Heart left ventricle (tissue), 16 donors: Measurements from ENCODE around the gene FPR1. TPM values are rescaled to one million over a fixed set of nuclear protein-coding genes. Genes with fewer than 3 reads are reported as not detected.
A peak's percentile ranks its signal among the peaks of the same experiment; 100 is the strongest.

Experiments
- ATAC-seq, 4 donors: fragments of 200-7000 bp; cut with Tn5 transposase; one replicate each; pipeline ENCODE4 v1.9.1; 2020 to 2022; ENCODE audit warnings: moderate library complexity in 4 of 4, mild to moderate bottlenecking in 3 of 4, moderate number of reproducible peaks in 1 of 4
- DNase-seq, 5 donors: peaks; one replicate each; pipeline ENCODE4 v3.0.0-alpha.2; 2020
- H3K27ac ChIP-seq, 12 donors: fragments of 200-600 bp; sonication (generic) in 4 of 12; one replicate each; pipeline versions ENCODE4 v1.5.0 to v1.8.0; 2016 to 2022; ENCODE audit warnings: mild to moderate bottlenecking in 2 of 12
- H3K27me3 ChIP-seq, 9 donors: fragments of 200-600 bp; sonication (generic) in 2 of 9; one replicate each; pipeline versions ENCODE4 v1.5.1 to v1.8.0; 2016 to 2022; ENCODE audit warnings: mild to moderate bottlenecking in 3 of 9
- H3K36me3 ChIP-seq, 9 donors: fragments of 200-600 bp; sonication (generic) in 2 of 9; one replicate each; pipeline versions ENCODE4 v1.5.0 to v1.8.0; 2018 to 2022; ENCODE audit warnings: mild to moderate bottlenecking in 2 of 9
- H3K4me1 ChIP-seq, 12 donors: fragments of 200-600 bp; sonication (generic) in 4 of 12; one replicate each; pipeline versions ENCODE4 v1.5.0 to v1.8.0; 2016 to 2022; ENCODE audit warnings: mild to moderate bottlenecking in 3 of 12
- H3K4me3 ChIP-seq, 12 donors: fragments of 200-600 bp; sonication (generic) in 4 of 12; one replicate each; pipeline versions ENCODE4 v1.5.0 to v1.8.0; 2017 to 2022; ENCODE audit warnings: mild to moderate bottlenecking in 9 of 12, moderate library complexity in 4 of 12
- H3K9me3 ChIP-seq, 12 donors: fragments of 200-600 bp; sonication (generic) in 4 of 12; one replicate each; pipeline versions ENCODE4 v1.5.0 to v1.8.0; 2016 to 2022; ENCODE audit warnings: mild to moderate bottlenecking in 1 of 12
- CTCF ChIP-seq, 12 donors: fragments of 200-600 bp; sonication (generic) in 4 of 12; IDR thresholded peaks; one replicate each; pipeline versions ENCODE4 v1.5.0 to v1.8.0; 2018 to 2022; ENCODE audit warnings: antibody characterized with exemption in 12 of 12, mild to moderate bottlenecking in 5 of 12
- POLR2A ChIP-seq, 2 donors: fragments of 450-650 bp; IDR thresholded peaks; one replicate each; pipeline ENCODE4 v1.6.1; 2017; ENCODE audit warnings: antibody characterized with exemption in 2 of 2, mild to moderate bottlenecking in 2 of 2, moderate library complexity in 2 of 2
- WGBS, 4 donors: extraction: QIAGEN DNeasy Blood & Tissue Kit in 2 of 4; methylation state at CpG; one replicate each; pipeline versions ENCODE4 v1.1.5 to v1.1.7; 2013 to 2018; 5-methylcytosine and 5-hydroxymethylcytosine counted together
- intact Hi-C, 10 donors: fragments of 100-400 bp; cut with DNase I; formaldehyde crosslinking; loops; one replicate each; pipeline versions ENCODE4 v1.11.1 to v1.14.2; 2022
- polyA plus RNA-seq, 2 donors: library from polyadenylated mRNA; stranded (reverse); fragments of 200-250 nt; gene quantifications; one replicate each; pipeline ENCODE4 v1.2.3, GENCODE V29; 2013
- total RNA-seq, 9 donors: library from RNA; depleted of rRNA in 2 of 9; stranded (reverse); fragments of >200 nt in 2 of 9; fragmentation: NEBNext Ultra II Directional in 3 of 9; extraction: Animal tissue kit (Norgen Biotek cat#: 25700) in 3 of 9; gene quantifications; one replicate each; pipeline versions ENCODE4 v1.1.0 to v1.2.4, GENCODE V29; 2016 to 2023
- donor health status: ischemic (EF 13 %, LVEDD 7.1; RV severe dilation, severe dysfunction).
- donor health status: healthy with polysubstance abuse.
- donor health status: DM: no; HTN: yes; CAD: no.
- donor health status: DM: no; HTN: no; CAD: no.
- donor health status: ischemic (EF 25% LVEDD 6.9; RV normal size, moderate dysfunction).
- donor health status: ischemic (EF 25% LVEDD 5.7; RV mildly dilated, moderate dysfunction).
- donor health status: healthy.
- donor health status: DM: yes; HTN: yes; CAD: no.
- donor health status: ischemic (EF 35%, LVEDD 5.7; RV mildly dilated, moderate dysfunction).
- donor health status: nonischemic (EF 11% LVEDD 7.7; RV severe dilation, severe dysfunction).
- donor health status: DM: yes; HTN: yes; CAD: no.
- donor health status: PGD.
- donor health status: ischemic (EF 29% LVEDD 5.4; RV normal size, mild dysfunction).
- donor health status: nonischemic (EF 23%, LVEDD 6.1; RV moderate dilation, normal function).

FPR1 gene
- total and polyA plus RNA-seq, 11 donors: 0.15 to 39.4 (median 4.7) TPM

- H3K4me3 ChIP-seq: no peak overlapping the region
- peaks cover 0 to 55% (median 6%) of the 10 kb centered on the region in 9 donors for H3K27me3 ChIP-seq
- H3K9me3 ChIP-seq: no peaks in the 10 kb centered on the region
- intact Hi-C loops: no loop called here
- ATAC-seq: no peak
- H3K36me3 ChIP-seq: no peaks in the 10 kb centered on the region
- no peak for DNase-seq
- TF ChIP-seq CTCF (IDR thresholded peaks at IDR 0.05) (no peak), POLR2A (IDR thresholded peaks at IDR 0.05) (no peak)
- H3K27ac ChIP-seq: no peak overlapping the region
- peaks cover 0 to 20% (median 0%) of the 10 kb centered on the region in 12 donors for H3K4me1 ChIP-seq
- WGBS, 4 donors: 70 to 85% (median 75%) methylated on average over 2 of the region's 2 CpGs
These were observed 13.8 kb downstream of the FPR1 start for GRCh38 chr19:51737924-51738323.

- no peaks in the 10 kb centered on the region for H3K36me3 ChIP-seq
- H3K9me3 ChIP-seq: no peaks in the 10 kb centered on the region
- TF ChIP-seq POLR2A (IDR thresholded peaks at IDR 0.05): no peak
- no peak for TF ChIP-seq CTCF (IDR thresholded peaks at IDR 0.05)
- no peak overlapping the region for H3K27ac ChIP-seq
- ATAC-seq (no peak), DNase-seq (no peak)
- 90 to 95% (median 93%) methylated on average over 3 of the region's 3 CpGs for WGBS, 4 donors
- H3K4me1 ChIP-seq: peaks cover 0 to 20% (median 0%) of the 10 kb centered on the region in 12 donors
- peaks cover 0 to 51% (median 6%) of the 10 kb centered on the region in 9 donors for H3K27me3 ChIP-seq
- intact Hi-C loops: no loop called here
- no peak overlapping the region for H3K4me3 ChIP-seq
These were observed 14.3 kb downstream of the FPR1 start for GRCh38 chr19:51737389-51737788.

GRCh38 chr19:51735759-51736449 lies 15.8 kb downstream of the FPR1 start:
- TF ChIP-seq POLR2A (IDR thresholded peaks at IDR 0.05) (no peak), CTCF (IDR thresholded peaks at IDR 0.05) (no peak)
- Histone ChIP-seq H3K4me1 (peaks cover 0 to 20% (median 0%) of the 10 kb centered on the region in 12 donors), H3K9me3 (peaks cover 0 to 1% (median 0%) of the 10 kb centered on the region in 12 donors), H3K36me3 (no peaks in the 10 kb centered on the region), H3K27me3 (peaks cover 0 to 51% (median 6%) of the 10 kb centered on the region in 9 donors), H3K27ac (no peak overlapping the region), H3K4me3 (peak overlapping the region in 1 of 12 donors; percentile 3)
- ATAC-seq (peak; percentile 83 to 93 (median 90)), DNase-seq (peak; percentile 42 to 77 (median 57))
- 55 to 66% (median 57%) methylated on average over 10 of the region's 10 CpGs for WGBS, 4 donors
- intact Hi-C loops: no loop called here

GRCh38 chr19:51733742-51734522 lies 17.7 kb downstream of the FPR1 start:
- DNase-seq: no peak
- TF ChIP-seq POLR2A (IDR thresholded peaks at IDR 0.05) (no peak), CTCF (IDR thresholded peaks at IDR 0.05) (no peak)

More at GRCh38 chr19:51733742-51734522, 17.7 kb downstream of the FPR1 start:
- peaks cover 0 to 8% (median 0%) of the 10 kb centered on the region in 12 donors for H3K4me1 ChIP-seq
- ATAC-seq: no peak
- whole genome bisulfite sequencing, 4 donors: 49 to 65% (median 59%) methylated on average over 7 of the region's 7 CpGs
- peaks cover 0 to 57% (median 8%) of the 10 kb centered on the region in 9 donors for H3K27me3 ChIP-seq
- no peaks in the 10 kb centered on the region for H3K36me3 ChIP-seq
- no peak overlapping the region for H3K27ac ChIP-seq
- peaks cover 0 to 3% (median 0%) of the 10 kb centered on the region in 12 donors for H3K9me3 ChIP-seq
- H3K4me3 ChIP-seq: no peak overlapping the region
- intact Hi-C loops: no loop called here
